ENCODE measurements around the gene NUP98.

NUP98 gene

GRCh38 chr11:3755151-3755550, 42.2 kb downstream of the NUP98 start:
- DNase-seq (ENCODE audit: low read depth, low spot score) = no peak
- H3K27me3 ChIP-seq (ENCODE audit: insufficient read depth, insufficient read length) = no peaks in the 10 kb centered on the region
- H3K9ac ChIP-seq (ENCODE audit: insufficient read length, low read depth) = no peak overlapping the region
- no peak overlapping the region for H3K4me3 ChIP-seq (ENCODE audit: insufficient read length, low read depth)
- TF ChIP-seq SUZ12 (IDR thresholded peaks at IDR 0.05; ENCODE audit: extremely low read depth, insufficient read depth, insufficient read length) (no peak), ZNF274 (IDR thresholded peaks at IDR 0.05; ENCODE audit: low read depth, low read length) (no peak), YY1 (IDR thresholded peaks at IDR 0.05; ENCODE audit: insufficient read depth, insufficient read length) (no peak)
- H3K36me3 ChIP-seq (ENCODE audit: insufficient read depth, insufficient read length, low read length) = peaks cover 89% of the 10 kb centered on the region
- no peaks in the 10 kb centered on the region for H3K4me1 ChIP-seq (ENCODE audit: insufficient read depth, insufficient read length)
- no peaks in the 10 kb centered on the region for H3K9me3 ChIP-seq (ENCODE audit: insufficient read depth, low read length)

- H3K9me3 ChIP-seq (ENCODE audit: insufficient read depth, low read length) = no peaks in the 10 kb centered on the region
- TF ChIP-seq YY1 (IDR thresholded peaks at IDR 0.05; ENCODE audit: insufficient read depth, insufficient read length) (no peak), SUZ12 (IDR thresholded peaks at IDR 0.05; ENCODE audit: extremely low read depth, insufficient read depth, insufficient read length) (no peak), ZNF274 (IDR thresholded peaks at IDR 0.05; ENCODE audit: low read depth, low read length) (no peak)
- DNase-seq (ENCODE audit: low read depth, low spot score) = no peak
- no peak overlapping the region for H3K4me3 ChIP-seq (ENCODE audit: insufficient read length, low read depth)
- H3K9ac ChIP-seq (ENCODE audit: insufficient read length, low read depth) = no peak overlapping the region
- no peaks in the 10 kb centered on the region for H3K4me1 ChIP-seq (ENCODE audit: insufficient read depth, insufficient read length)
- H3K27me3 ChIP-seq (ENCODE audit: insufficient read depth, insufficient read length) = no peaks in the 10 kb centered on the region
- peaks cover 85% of the 10 kb centered on the region for H3K36me3 ChIP-seq (ENCODE audit: insufficient read depth, insufficient read length, low read length)
These were observed 44.2 kb downstream of the NUP98 start for GRCh38 chr11:3753110-3753509.

- Histone ChIP-seq H3K4me3 (ENCODE audit: insufficient read length, low read depth) (no peak overlapping the region), H3K9ac (ENCODE audit: insufficient read length, low read depth) (no peak overlapping the region), H3K36me3 (ENCODE audit: insufficient read depth, insufficient read length, low read length) (peaks cover 85% of the 10 kb centered on the region), H3K4me1 (ENCODE audit: insufficient read depth, insufficient read length) (no peaks in the 10 kb centered on the region), H3K27me3 (ENCODE audit: insufficient read depth, insufficient read length) (no peaks in the 10 kb centered on the region), H3K9me3 (ENCODE audit: insufficient read depth, low read length) (no peaks in the 10 kb centered on the region)
- TF ChIP-seq ZNF274 (IDR thresholded peaks at IDR 0.05; ENCODE audit: low read depth, low read length) = no peak
- no peak for DNase-seq (ENCODE audit: low read depth, low spot score)
These were observed 49.6 kb downstream of the NUP98 start for GRCh38 chr11:3747704-3748103.

GRCh38 chr11:3745161-3745560, 52.2 kb downstream of the NUP98 start:
- H3K9ac ChIP-seq (ENCODE audit: insufficient read length, low read depth) = no peak overlapping the region
- no peak overlapping the region for H3K4me3 ChIP-seq (ENCODE audit: insufficient read length, low read depth)
- TF ChIP-seq ZNF274 (IDR thresholded peaks at IDR 0.05; ENCODE audit: low read depth, low read length) (no peak), YY1 (IDR thresholded peaks at IDR 0.05; ENCODE audit: insufficient read depth, insufficient read length) (no peak), SUZ12 (IDR thresholded peaks at IDR 0.05; ENCODE audit: extremely low read depth, insufficient read depth, insufficient read length) (no peak)
- DNase-seq (ENCODE audit: low read depth, low spot score) = no peak
- no peaks in the 10 kb centered on the region for H3K4me1 ChIP-seq (ENCODE audit: insufficient read depth, insufficient read length)
- H3K27me3 ChIP-seq (ENCODE audit: insufficient read depth, insufficient read length) = no peaks in the 10 kb centered on the region
- H3K36me3 ChIP-seq (ENCODE audit: insufficient read depth, insufficient read length, low read length) = peaks cover 84% of the 10 kb centered on the region
- H3K9me3 ChIP-seq (ENCODE audit: insufficient read depth, low read length) = no peaks in the 10 kb centered on the region

GRCh38 chr11:3738723-3739122, 58.6 kb downstream of the NUP98 start:
- DNase-seq (ENCODE audit: low read depth, low spot score) = no peak
- H3K4me3 ChIP-seq (ENCODE audit: insufficient read length, low read depth) = no peak overlapping the region
- H3K9me3 ChIP-seq (ENCODE audit: insufficient read depth, low read length) = no peaks in the 10 kb centered on the region
- H3K27me3 ChIP-seq (ENCODE audit: insufficient read depth, insufficient read length) = no peaks in the 10 kb centered on the region
- peaks cover 87% of the 10 kb centered on the region for H3K36me3 ChIP-seq (ENCODE audit: insufficient read depth, insufficient read length, low read length)
- no peak overlapping the region for H3K9ac ChIP-seq (ENCODE audit: insufficient read length, low read depth)
- TF ChIP-seq SUZ12 (IDR thresholded peaks at IDR 0.05; ENCODE audit: extremely low read depth, insufficient read depth, insufficient read length) (no peak), YY1 (IDR thresholded peaks at IDR 0.05; ENCODE audit: insufficient read depth, insufficient read length) (no peak), ZNF274 (IDR thresholded peaks at IDR 0.05; ENCODE audit: low read depth, low read length) (no peak)
- no peaks in the 10 kb centered on the region for H3K4me1 ChIP-seq (ENCODE audit: insufficient read depth, insufficient read length)

- Histone ChIP-seq H3K4me3 (ENCODE audit: insufficient read length, low read depth) (no peak overlapping the region), H3K9me3 (ENCODE audit: insufficient read depth, low read length) (no peaks in the 10 kb centered on the region), H3K9ac (ENCODE audit: insufficient read length, low read depth) (no peak overlapping the region), H3K4me1 (ENCODE audit: insufficient read depth, insufficient read length) (no peaks in the 10 kb centered on the region), H3K36me3 (ENCODE audit: insufficient read depth, insufficient read length, low read length) (peaks cover 89% of the 10 kb centered on the region), H3K27me3 (ENCODE audit: insufficient read depth, insufficient read length) (no peaks in the 10 kb centered on the region)
- TF ChIP-seq ZNF274 (IDR thresholded peaks at IDR 0.05; ENCODE audit: low read depth, low read length) = no peak
- no peak for TF ChIP-seq YY1 (IDR thresholded peaks at IDR 0.05; ENCODE audit: insufficient read depth, insufficient read length)
- TF ChIP-seq SUZ12 (IDR thresholded peaks at IDR 0.05; ENCODE audit: extremely low read depth, insufficient read depth, insufficient read length) = no peak
- no peak for DNase-seq (ENCODE audit: low read depth, low spot score)
These were observed 59.1 kb downstream of the NUP98 start for GRCh38 chr11:3738241-3738640.

- Histone ChIP-seq H3K4me3 (ENCODE audit: insufficient read length, low read depth) (no peak overlapping the region), H3K36me3 (ENCODE audit: insufficient read depth, insufficient read length, low read length) (peaks cover 89% of the 10 kb centered on the region), H3K9ac (ENCODE audit: insufficient read length, low read depth) (no peak overlapping the region), H3K4me1 (ENCODE audit: insufficient read depth, insufficient read length) (no peaks in the 10 kb centered on the region), H3K27me3 (ENCODE audit: insufficient read depth, insufficient read length) (no peaks in the 10 kb centered on the region), H3K9me3 (ENCODE audit: insufficient read depth, low read length) (no peaks in the 10 kb centered on the region)
- no peak for DNase-seq (ENCODE audit: low read depth, low spot score)
- no peak for TF ChIP-seq YY1 (IDR thresholded peaks at IDR 0.05; ENCODE audit: insufficient read depth, insufficient read length)
- TF ChIP-seq ZNF274 (IDR thresholded peaks at IDR 0.05; ENCODE audit: low read depth, low read length) = no peak
- no peak for TF ChIP-seq SUZ12 (IDR thresholded peaks at IDR 0.05; ENCODE audit: extremely low read depth, insufficient read depth, insufficient read length)
These were observed 59.9 kb downstream of the NUP98 start for GRCh38 chr11:3737386-3737933.
